ENCODE measurements around the gene LRRD1. TPM values are rescaled to one million over a fixed set of nuclear protein-coding genes. Genes with fewer than 3 reads are reported as not detected.
A peak's percentile ranks its signal among the peaks of the same experiment; 100 is the strongest.

LRRD1 gene
- total and polyA plus RNA-seq, 2 of the 13 experiments (the other 11 are each of a cell fraction or from before 2014, with no cell fraction given), result 0.03 TPM; not detected in 1

DNA sequence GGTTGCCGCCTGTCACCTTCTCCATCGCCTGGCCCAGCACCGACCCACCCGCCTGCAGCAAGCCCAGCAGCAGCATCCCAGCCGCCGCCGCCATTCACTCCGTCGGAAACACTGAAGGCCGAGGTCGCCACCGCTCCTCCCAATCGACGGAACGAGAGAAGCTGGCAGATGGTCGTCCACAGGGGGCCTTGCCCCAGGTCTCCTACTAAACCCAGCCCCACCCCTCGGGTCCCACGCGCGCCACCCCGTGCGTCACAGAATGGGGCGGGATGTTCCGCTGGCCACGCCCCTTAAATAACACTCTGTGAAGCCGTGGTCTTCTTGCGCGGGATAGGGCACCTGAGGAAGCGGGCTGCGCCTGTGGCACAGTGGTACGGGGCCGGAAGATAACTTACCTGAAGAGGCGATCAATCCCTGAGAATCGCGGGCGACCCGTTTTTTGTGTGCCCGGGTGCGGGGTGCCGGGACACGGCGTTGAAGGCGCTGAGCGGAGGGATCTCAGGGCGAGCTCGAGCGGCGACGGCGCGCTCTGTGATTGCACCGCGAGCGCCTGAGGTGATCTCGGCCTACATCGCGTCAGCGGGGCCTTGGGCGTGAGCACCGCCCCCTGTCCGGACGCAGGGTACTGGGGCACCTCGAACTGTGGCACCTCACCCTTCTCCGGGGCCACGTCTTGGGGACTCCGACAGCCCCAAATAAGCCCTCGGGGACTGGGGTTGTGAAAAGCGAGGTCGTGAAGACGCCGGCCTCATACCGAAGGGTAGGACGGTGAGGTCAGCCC is 44.5 kb downstream of the LRRD1 start, which contains the start of gene CYP51A1 (continued):
- TF ChIP-seq STAG1 (CRISPR knock-in tag; IDR thresholded peaks at IDR 0.05), result 0 out of 2 replicates have a peak, but pooled peaks have one; percentile 8
- TF ChIP-seq ZNF619 (CRISPR knock-in tag; IDR thresholded peaks at IDR 0.05), result no peak
- TF ChIP-seq RFXAP (CRISPR knock-in tag; IDR thresholded peaks at IDR 0.05; ENCODE audit: borderline replicate concordance), result peak; percentile 90
- no peak for TF ChIP-seq ZNF766 (CRISPR knock-in tag; IDR thresholded peaks at IDR 0.05; ENCODE audit: borderline replicate concordance)
- no peak for TF ChIP-seq ZNF383 (CRISPR knock-in tag; IDR thresholded peaks at IDR 0.05; ENCODE audit: borderline replicate concordance)
- TF ChIP-seq, protein P1, sequence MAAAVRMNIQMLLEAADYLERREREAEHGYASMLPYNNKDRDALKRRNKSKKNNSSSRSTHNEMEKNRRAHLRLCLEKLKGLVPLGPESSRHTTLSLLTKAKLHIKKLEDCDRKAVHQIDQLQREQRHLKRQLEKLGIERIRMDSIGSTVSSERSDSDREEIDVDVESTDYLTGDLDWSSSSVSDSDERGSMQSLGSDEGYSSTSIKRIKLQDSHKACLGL (CRISPR knock-in tag; IDR thresholded peaks at IDR 0.05), result peak; percentile 78; the same call in 1 of the 2 replicates
- no peak for TF ChIP-seq FLYWCH1 (CRISPR knock-in tag; IDR thresholded peaks at IDR 0.05)
- TF ChIP-seq PTBP1 (IDR thresholded peaks at IDR 0.05; ENCODE audit: low read depth, low read length, poor library complexity, severe bottlenecking), result no peak
- TF ChIP-seq ZNF550 (CRISPR knock-in tag; IDR thresholded peaks at IDR 0.05; ENCODE audit: borderline replicate concordance), result no peak
- TF ChIP-seq ADNP (CRISPR knock-in tag; IDR thresholded peaks at IDR 0.05), result no peak
- TF ChIP-seq ZNF558 (CRISPR knock-in tag; IDR thresholded peaks at IDR 0.05; ENCODE audit: borderline replicate concordance), result no peak; the same call in 1 of the 2 replicates
- peak; percentile 81; the same call in 1 of the 2 replicates for TF ChIP-seq RARG (CRISPR knock-in tag; IDR thresholded peaks at IDR 0.05; ENCODE audit: low read depth)
- TF ChIP-seq ZFP41 (CRISPR knock-in tag; IDR thresholded peaks at IDR 0.05; ENCODE audit: borderline replicate concordance), result 0 out of 2 replicates have a peak, but pooled peaks have one; percentile 81
- TF ChIP-seq ZNF670 (CRISPR knock-in tag; IDR thresholded peaks at IDR 0.05; ENCODE audit: borderline replicate concordance), result no peak
- TF ChIP-seq, protein P2, sequence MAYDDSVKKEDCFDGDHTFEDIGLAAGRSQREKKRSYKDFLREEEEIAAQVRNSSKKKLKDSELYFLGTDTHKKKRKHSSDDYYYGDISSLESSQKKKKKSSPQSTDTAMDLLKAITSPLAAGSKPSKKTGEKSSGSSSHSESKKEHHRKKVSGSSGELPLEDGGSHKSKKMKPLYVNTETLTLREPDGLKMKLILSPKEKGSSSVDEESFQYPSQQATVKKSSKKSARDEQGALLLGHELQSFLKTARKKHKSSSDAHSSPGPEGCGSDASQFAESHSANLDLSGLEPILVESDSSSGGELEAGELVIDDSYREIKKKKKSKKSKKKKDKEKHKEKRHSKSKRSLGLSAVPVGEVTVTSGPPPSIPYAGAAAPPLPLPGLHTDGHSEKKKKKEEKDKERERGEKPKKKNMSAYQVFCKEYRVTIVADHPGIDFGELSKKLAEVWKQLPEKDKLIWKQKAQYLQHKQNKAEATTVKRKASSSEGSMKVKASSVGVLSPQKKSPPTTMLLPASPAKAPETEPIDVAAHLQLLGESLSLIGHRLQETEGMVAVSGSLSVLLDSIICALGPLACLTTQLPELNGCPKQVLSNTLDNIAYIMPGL (CRISPR knock-in tag; IDR thresholded peaks at IDR 0.05; ENCODE audit: borderline replicate concordance in 1 of 2, low read depth in 1 of 2), result peak; percentile 85 to 86
- TF ChIP-seq KAT2B (IDR thresholded peaks at IDR 0.05; ENCODE audit: borderline replicate concordance, low read depth, low read length), result no peak
- TF ChIP-seq FOXK1 (CRISPR knock-in tag; IDR thresholded peaks at IDR 0.05; ENCODE audit: borderline replicate concordance, low read depth), result peak; percentile 77; the same call in 1 of the 2 replicates
- TF ChIP-seq, protein P3, sequence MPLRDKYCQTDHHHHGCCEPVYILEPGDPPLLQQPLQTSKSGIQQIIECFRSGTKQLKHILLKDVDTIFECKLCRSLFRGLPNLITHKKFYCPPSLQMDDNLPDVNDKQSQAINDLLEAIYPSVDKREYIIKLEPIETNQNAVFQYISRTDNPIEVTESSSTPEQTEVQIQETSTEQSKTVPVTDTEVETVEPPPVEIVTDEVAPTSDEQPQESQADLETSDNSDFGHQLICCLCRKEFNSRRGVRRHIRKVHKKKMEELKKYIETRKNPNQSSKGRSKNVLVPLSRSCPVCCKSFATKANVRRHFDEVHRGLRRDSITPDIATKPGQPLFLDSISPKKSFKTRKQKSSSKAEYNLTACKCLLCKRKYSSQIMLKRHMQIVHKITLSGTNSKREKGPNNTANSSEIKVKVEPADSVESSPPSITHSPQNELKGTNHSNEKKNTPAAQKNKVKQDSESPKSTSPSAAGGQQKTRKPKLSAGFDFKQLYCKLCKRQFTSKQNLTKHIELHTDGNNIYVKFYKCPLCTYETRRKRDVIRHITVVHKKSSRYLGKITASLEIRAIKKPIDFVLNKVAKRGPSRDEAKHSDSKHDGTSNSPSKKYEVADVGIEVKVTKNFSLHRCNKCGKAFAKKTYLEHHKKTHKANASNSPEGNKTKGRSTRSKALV (CRISPR knock-in tag; IDR thresholded peaks at IDR 0.05), result 0 out of 2 replicates have a peak, but pooled peaks have one; percentile 16
- peak; percentile 83 for TF ChIP-seq NR2C2 (CRISPR knock-in tag; IDR thresholded peaks at IDR 0.05; ENCODE audit: borderline replicate concordance)
- TF ChIP-seq ZNF589 (CRISPR knock-in tag; conservative IDR thresholded peaks at IDR 0.05), result peak; percentile 85; the same call in 1 of the 2 replicates
- peak; percentile 40; the same call in 1 of the 2 replicates for TF ChIP-seq ZNF264 (CRISPR knock-in tag; IDR thresholded peaks at IDR 0.05)
- no peak for TF ChIP-seq ZBTB8A (CRISPR knock-in tag; IDR thresholded peaks at IDR 0.05; ENCODE audit: borderline replicate concordance, low read depth)
- no peak; the same call in 1 of the 2 replicates for TF ChIP-seq TBP (CRISPR knock-in tag; IDR thresholded peaks at IDR 0.05)
- TF ChIP-seq RFX3 (CRISPR knock-in tag; IDR thresholded peaks at IDR 0.05), result no peak
- TF ChIP-seq ZZZ3 (CRISPR knock-in tag; IDR thresholded peaks at IDR 0.05; ENCODE audit: borderline replicate concordance), result peak; percentile 80

Data from HepG2 (cell line).